ENCODE results near the gene NPAS3.

NPAS3 gene

DNA sequence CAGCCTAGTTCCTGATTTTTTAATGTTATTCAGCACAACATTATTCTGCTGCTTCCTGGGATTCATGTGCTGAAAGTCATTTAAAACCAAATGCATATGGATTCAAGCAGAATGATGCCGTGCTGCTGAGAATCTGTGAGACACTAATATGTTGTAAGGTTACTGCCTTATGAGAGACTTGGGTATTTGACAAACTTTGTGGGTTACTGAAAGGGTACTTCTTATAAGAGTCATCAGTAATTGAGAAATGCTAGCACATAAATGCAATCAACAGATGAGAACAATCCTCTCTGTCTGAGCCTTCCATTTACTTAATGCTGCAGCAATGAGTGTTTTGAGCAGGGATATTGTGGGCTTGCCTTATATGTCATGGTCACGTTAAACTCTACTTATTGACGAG is 175.7 kb downstream of the NPAS3 start:
- TF ChIP-seq GATA3 (IDR thresholded peaks at IDR 0.05; ENCODE audit: low read depth, low read length) (no peak), GATA2 (IDR thresholded peaks at IDR 0.05; ENCODE audit: low read depth, low read length) (no peak)

DNA sequence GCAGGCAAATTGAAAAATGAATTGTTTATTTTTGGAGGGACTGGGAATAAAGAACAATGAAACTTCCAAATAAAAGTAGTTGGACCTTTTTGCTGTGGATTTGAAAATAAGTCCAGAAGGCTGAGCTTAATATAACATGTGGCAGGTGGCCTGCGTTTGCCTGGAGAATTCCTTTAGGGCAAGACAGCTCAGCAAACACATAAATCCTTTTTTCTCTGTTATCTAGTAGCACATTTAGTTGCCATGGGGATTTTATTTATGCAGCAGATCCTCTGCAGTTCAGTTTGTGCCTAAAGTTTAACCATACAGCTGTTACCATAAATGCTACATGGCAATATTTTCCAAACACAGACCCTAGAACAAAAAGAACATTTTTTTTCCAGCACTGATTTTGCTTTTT is 180.0 kb downstream of the NPAS3 start:
- TF ChIP-seq GATA3 (IDR thresholded peaks at IDR 0.05; ENCODE audit: low read depth, low read length) (no peak), GATA2 (IDR thresholded peaks at IDR 0.05; ENCODE audit: low read depth, low read length) (peak; percentile 40; the same call in 1 of the 2 replicates)

DNA sequence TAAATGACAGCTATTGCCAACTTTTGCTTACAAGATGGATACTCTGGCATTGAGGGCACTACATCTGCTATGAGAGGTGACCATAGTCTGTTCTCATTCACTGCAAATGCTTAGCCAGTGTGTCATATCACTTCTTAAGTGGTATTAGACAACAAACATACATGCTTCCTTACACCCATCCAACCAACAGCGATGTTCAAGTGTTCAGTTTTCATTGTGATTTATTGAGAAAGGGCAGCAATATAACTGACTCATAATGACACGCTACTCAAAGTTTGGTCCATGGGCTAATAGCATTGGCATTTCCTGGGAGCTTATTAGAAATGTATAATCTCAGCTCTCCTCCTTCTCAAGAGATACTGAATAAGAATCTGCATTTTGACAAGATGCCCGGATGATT is 181.7 kb downstream of the NPAS3 start:
- no peak for TF ChIP-seq GATA3 (IDR thresholded peaks at IDR 0.05; ENCODE audit: low read depth, low read length)
- no peak for TF ChIP-seq GATA2 (IDR thresholded peaks at IDR 0.05; ENCODE audit: low read depth, low read length)

DNA sequence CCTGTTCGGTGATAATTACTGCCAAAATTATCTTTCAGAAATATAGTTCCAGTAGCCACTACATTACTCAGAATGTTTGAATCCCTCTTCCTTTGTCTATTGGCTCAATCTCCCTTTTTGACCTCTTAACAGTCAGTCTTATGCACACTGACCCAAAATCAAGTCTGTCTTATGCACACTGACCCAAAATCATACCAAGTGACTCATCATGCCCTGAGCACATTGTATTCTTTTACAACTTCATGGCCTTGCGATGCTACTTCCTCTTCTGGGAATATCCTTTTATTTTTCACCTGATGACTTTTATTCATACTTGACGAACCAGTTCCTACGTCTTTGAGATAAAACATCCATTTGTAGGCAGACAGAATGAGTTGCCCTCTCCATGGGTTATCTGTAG is 182.3 kb downstream of the NPAS3 start:
- no peak for TF ChIP-seq GATA3 (IDR thresholded peaks at IDR 0.05; ENCODE audit: low read depth, low read length)
- TF ChIP-seq GATA2 (IDR thresholded peaks at IDR 0.05; ENCODE audit: low read depth, low read length) = no peak

DNA sequence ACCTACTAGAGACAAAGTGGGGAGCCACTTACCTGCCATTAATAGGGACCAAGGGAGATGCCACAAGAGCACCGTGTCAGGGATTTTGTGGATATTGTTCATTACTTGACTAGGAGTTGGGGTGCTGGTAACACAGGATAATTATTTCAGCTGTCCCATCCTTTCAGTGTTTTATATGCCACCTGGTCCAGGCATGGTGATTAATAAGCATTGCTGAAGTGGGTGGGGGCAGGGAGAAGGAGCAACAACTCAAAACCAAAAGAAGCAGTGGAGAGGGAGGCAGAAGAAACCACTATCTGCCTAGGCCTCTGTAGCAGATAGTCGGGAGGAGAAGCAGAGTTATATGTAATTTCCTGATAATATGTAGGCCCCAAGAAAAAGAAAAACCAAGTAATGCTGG is 184.6 kb downstream of the NPAS3 start:
- TF ChIP-seq GATA3 (IDR thresholded peaks at IDR 0.05; ENCODE audit: low read depth, low read length) = no peak

DNA sequence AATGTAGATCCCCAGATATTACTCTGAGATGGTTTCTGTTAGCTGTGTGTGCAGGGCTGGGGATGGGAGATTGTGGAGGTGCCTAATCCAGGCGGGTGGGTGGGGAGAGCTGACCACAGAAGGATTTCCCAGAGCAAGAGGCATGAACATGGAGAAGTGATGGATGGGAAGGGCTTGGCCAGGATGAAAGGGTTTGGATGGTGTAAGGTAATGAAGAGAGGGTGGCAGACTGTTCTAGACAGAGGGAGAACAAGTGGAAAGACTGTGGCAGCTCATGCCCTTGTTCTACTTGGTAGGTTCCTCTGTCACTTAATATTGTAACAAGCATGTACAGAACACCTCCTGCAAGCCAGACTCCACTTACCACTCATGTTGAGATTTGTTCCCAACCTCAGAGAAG is 187.8 kb downstream of the NPAS3 start:
- TF ChIP-seq GATA2 (IDR thresholded peaks at IDR 0.05; ENCODE audit: low read depth, low read length) (no peak), GATA3 (IDR thresholded peaks at IDR 0.05; ENCODE audit: low read depth, low read length) (no peak)

DNA sequence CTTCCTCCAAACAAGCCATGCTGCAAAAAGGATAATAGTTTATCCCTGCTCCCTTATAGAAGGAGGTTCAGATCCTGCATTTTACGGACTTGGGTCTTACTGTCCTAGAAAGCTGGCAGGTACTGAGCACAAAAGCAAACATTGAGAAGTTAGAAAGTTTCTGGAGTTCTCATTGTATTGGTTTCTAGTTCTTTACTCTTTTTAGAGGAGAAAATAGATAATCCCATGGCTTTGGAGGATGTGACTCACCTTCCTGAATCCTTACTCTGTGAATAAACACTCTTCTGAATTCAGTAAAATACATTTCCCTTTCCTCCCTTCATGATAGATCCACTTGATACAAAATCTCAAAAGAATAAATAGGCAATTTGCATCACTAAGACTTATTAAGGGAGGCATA is 188.9 kb downstream of the NPAS3 start:
- TF ChIP-seq GATA2 (IDR thresholded peaks at IDR 0.05; ENCODE audit: low read depth, low read length) (no peak), GATA3 (IDR thresholded peaks at IDR 0.05; ENCODE audit: low read depth, low read length) (no peak)

DNA sequence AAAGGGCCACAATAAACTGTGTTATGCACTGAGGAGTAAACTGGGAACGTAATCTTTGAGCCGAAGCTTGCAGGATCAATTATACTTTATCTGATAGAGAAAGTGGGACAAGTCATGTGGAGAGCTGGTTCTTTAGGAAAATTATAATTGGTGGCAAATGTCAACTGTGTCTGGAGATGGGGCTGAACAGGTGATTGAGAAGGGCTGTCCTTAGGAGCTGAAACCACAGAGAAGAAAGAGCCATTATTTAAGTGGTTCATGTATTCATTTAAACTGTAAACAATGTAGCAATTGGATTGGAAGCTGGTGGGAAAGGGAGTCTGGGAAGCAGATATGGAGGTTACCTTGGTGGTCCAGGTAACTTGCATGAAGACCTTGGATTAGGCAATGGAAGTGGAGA is 193.1 kb downstream of the NPAS3 start:
- TF ChIP-seq GATA2 (IDR thresholded peaks at IDR 0.05; ENCODE audit: low read depth, low read length) (no peak), GATA3 (IDR thresholded peaks at IDR 0.05; ENCODE audit: low read depth, low read length) (no peak)

DNA sequence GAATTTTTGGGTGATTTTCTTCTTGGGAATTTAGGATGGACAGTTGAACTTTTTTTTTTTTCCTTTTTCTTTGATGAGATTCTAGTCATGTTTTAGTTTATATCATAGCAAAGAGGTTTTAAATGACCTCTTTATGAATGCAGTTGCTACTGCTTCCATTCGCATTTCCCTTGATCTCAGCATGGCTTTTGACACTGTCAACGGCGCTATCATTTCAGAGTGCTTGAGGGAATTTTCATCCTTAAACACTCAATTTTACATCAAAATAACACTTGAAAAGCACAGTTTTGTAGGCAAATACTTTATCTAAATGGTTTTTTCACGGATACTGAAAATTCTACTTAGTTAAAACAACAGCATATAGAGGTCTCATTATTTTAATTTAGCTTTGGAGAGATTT is 195.5 kb downstream of the NPAS3 start:
- no peak for TF ChIP-seq GATA3 (IDR thresholded peaks at IDR 0.05; ENCODE audit: low read depth, low read length)
- TF ChIP-seq GATA2 (IDR thresholded peaks at IDR 0.05; ENCODE audit: low read depth, low read length) = no peak

DNA sequence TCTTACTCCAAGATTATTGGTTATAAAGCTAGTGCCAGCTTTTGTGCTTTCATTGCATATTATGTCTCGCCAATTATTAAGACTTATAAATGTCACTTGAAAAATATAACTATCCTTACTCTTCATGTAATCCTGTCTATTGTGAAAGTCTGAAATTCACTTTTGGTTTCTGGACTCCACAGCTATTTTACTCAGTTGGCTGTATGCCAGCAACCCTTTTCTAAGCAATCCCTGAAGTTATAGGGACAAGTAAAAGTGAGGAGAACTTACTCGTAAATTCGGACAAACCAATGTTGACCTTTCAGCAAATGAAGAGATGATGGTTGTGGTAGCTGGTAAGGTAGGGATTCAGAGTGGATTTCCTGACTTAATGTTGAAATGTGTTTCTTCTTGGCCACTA is 196.3 kb downstream of the NPAS3 start:
- TF ChIP-seq GATA2 (IDR thresholded peaks at IDR 0.05; ENCODE audit: low read depth, low read length) (no peak), GATA3 (IDR thresholded peaks at IDR 0.05; ENCODE audit: low read depth, low read length) (no peak)

DNA sequence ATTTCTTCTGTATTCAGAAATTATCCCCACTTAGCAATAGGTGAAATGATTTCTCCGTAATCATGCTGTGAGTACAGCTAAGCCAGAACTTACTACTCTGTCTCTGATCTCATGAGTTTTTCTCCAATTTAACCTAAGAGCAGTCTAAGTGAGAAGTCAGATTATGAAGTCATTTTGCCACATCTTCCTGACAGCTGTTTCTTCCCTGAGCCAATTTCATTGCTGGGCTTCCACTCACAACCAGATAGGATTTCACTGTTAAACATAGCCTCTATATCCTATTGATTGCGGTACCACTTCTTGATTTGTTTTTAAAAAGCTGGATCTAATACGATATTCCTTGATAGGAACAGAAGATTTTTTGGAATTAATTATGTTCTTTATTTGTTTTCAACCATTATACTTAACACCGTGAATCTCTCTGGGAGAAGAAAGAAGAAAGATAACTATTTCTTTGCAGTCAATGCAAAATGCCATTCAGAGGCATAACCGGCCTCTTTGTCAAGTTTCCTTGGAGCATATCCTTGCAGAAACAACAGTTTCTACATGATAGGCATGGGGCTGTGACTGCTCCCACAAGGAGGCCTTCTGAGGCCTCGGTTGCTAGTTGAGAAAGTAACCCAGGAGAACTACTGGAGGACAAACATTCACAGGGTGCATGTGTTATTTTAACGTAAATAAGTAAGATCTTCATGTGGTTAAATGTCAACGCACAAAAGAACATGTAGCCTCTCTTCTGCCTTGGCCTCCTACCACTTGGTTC is 212.2 kb downstream of the NPAS3 start:
- TF ChIP-seq GATA2 (IDR thresholded peaks at IDR 0.05; ENCODE audit: low read depth, low read length) (no peak), GATA3 (IDR thresholded peaks at IDR 0.05; ENCODE audit: low read depth, low read length) (no peak)

DNA sequence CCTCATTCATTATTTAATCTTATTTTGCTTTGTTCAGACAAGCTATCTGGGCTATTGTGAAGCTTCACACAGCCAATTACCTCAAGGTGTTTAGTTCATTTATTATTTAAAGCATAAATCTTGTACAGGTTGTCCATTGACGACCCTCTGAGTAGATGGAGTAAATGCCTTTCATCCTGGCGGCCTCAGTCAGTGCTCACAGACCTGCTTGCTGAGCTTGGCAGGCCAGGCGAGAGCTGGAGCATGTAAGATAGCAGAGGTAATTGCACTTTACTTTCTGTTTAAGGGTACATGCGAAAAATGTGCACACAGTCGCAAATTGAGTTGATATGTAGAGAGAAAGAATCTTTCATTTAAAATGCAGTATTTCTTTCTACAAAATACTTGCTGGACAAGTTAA is 224.4 kb downstream of the NPAS3 start:
- no peak for TF ChIP-seq GATA2 (IDR thresholded peaks at IDR 0.05; ENCODE audit: low read depth, low read length)
- TF ChIP-seq GATA3 (IDR thresholded peaks at IDR 0.05; ENCODE audit: low read depth, low read length) = no peak

DNA sequence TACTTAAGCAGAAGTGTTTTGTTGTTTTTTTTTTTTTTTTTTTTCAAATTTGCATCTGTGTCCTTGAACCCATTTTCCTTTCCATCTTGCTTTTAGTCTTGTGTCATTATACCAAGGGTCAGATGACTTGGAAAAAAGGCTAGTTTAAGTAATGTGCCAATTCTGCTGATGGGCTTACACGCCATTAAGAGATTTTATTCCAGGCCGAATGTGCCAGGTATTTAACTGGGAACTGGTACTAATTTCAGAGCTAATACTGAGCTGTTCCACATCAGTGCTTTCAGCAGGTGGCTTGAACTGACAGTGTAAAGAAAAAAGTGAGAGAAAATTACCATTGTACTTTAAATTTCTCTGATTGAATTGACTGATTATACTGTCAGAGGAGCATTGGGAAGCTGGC is 224.9 kb downstream of the NPAS3 start:
- TF ChIP-seq GATA2 (IDR thresholded peaks at IDR 0.05; ENCODE audit: low read depth, low read length) (no peak), GATA3 (IDR thresholded peaks at IDR 0.05; ENCODE audit: low read depth, low read length) (no peak)

DNA sequence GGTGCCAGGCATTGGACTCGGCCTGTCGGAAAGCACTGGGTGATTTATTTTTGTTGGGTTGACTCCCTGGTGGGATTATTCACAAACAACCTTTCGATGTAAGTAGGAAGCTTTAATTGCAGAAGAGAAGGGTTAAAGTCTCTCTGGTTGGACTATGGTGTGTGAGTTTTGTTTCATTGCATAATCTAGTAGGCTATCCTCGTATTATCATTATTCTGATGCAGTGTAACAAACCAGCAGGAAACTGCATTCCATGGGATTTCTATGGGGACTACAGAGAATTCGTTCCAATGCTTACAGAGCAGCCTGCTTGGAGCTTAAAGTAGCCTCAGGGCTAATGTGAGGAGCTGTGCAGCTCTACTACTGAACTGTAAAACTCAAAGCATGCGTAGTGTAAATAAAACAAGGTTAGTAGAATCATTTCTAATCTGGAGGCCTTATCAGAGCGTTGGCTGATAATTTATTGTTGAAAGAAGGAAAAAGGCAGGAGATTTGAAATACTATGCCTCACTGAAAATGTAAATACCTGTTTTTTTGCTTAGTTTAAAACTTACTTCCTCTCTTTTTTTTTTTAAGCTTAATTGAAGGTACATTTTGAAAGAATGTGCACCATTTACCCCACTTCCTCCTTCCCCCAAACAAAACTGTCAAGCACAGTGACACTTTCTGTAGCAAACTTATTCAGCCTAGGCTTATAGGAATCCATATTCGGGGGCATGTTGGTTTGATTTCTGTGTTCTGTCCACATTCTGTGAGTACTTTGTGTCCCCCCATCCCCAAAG is 226.7 kb downstream of the NPAS3 start:
- no peak for TF ChIP-seq GATA3 (IDR thresholded peaks at IDR 0.05; ENCODE audit: low read depth, low read length)
- no peak for TF ChIP-seq GATA2 (IDR thresholded peaks at IDR 0.05; ENCODE audit: low read depth, low read length)

DNA sequence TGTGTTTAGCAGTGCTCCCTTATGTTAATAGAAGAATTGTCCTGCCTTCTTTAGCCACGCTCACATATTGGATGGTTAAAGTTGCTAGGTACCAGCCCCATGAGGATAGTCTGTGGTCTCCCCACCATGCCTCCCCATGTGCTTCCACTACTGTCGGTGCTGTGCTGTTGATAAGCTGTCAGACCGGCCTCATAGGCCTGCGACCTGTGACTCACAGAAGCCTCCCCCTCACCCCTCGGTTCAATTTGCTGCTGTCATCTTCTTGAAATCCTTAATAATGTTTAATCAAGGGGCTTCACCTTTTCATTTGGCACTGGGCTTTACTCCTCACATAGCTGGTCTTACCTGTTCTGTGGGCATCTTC is 227.2 kb downstream of the NPAS3 start:
- TF ChIP-seq GATA2 (IDR thresholded peaks at IDR 0.05; ENCODE audit: low read depth, low read length) (no peak), GATA3 (IDR thresholded peaks at IDR 0.05; ENCODE audit: low read depth, low read length) (no peak)
